Kidney (tissue), 14 donors: ENCODE measurements around the gene NUDT1. TPM values are rescaled to one million over a fixed set of nuclear protein-coding genes. Genes with fewer than 3 reads are reported as not detected.

ENCODE experiments used
- DNase-seq, 5 donors: peaks; one replicate each; pipeline ENCODE4 v3.0.0-alpha.2; 2013 to 2020
- FAIRE-seq: peaks from 2 replicates; lab custom pipeline; 2012; peaks lifted over from hg19 to GRCh38; lab: Jason Lieb, UNC
- H3K27ac ChIP-seq, 2 donors: one replicate each; pipeline ENCODE4 v1.7.0; 2013; ENCODE audit warnings: low read depth in 2 of 2, low read length in 2 of 2, inconsistent platforms in 1 of 2
- H3K27me3 ChIP-seq: one replicate; pipeline ENCODE4 v1.7.1; 2013; ENCODE audit warnings: low read length, inconsistent platforms; ENCODE audit not compliant: control insufficient read depth, insufficient read depth
- H3K36me3 ChIP-seq, 3 donors: one replicate each; pipeline versions ENCODE4 v1.7.0 to v1.7.1; 2013; ENCODE audit warnings: low read length in 3 of 3, control low read depth in 1 of 3, inconsistent platforms in 1 of 3; ENCODE audit not compliant: insufficient read depth in 3 of 3, control insufficient read depth in 2 of 3
- H3K4me1 ChIP-seq, 3 donors: one replicate each; pipeline versions ENCODE4 v1.7.0 to v1.7.1; 2013; ENCODE audit warnings: low read length in 3 of 3, inconsistent platforms in 1 of 3, low read depth in 1 of 3; ENCODE audit not compliant: control insufficient read depth in 2 of 3, insufficient read depth in 2 of 3
- H3K4me3 ChIP-seq, 3 donors: one replicate each; pipeline versions ENCODE4 v1.7.0 to v1.8.1; 2013; ENCODE audit warnings: low read length in 3 of 3, control low read depth in 1 of 3, inconsistent platforms in 1 of 3
- H3K9ac ChIP-seq, 3 donors: one replicate each; pipeline versions ENCODE4 v1.7.0 to v1.7.1; 2013; ENCODE audit warnings: low read length in 3 of 3, control low read depth in 1 of 3, inconsistent platforms in 1 of 3
- H3K9me3 ChIP-seq, 3 donors: one replicate each; pipeline versions ENCODE4 v1.7.0 to v1.7.1; 2013; ENCODE audit warnings: low read length in 3 of 3, control low read depth in 1 of 3, inconsistent platforms in 1 of 3; ENCODE audit not compliant: control insufficient read depth in 2 of 3, insufficient read depth in 1 of 3
- CTCF ChIP-seq: IDR thresholded peaks from 3 replicates; pipeline ENCODE4 v1.5.1; 2012; ENCODE audit warnings: mild to moderate bottlenecking, moderate library complexity, borderline replicate concordance; ENCODE audit not compliant: insufficient read depth; ENCODE audit errors: extremely low read depth
- intact Hi-C: fragments of 100-400 bp; cut with DNase I; formaldehyde crosslinking; loops from one replicate; pipeline ENCODE4 v1.11.1; 2022
- polyA plus RNA-seq: library from polyadenylated mRNA; stranded (reverse); fragments of 350-450 nt; fragmentation: Illumina TruSeq; extraction: RNeasy Lipid Tissue Mini Kit (QIAGEN cat#74804); gene quantifications from one replicate; pipeline ENCODE4 v1.2.3, GENCODE V29; 2014; ENCODE audit warnings: low read depth, low replicate concordance; ENCODE audit not compliant: insufficient read depth
- total RNA-seq: library from RNA; stranded (reverse); fragmentation: NEBNext Ultra II Directional; extraction: Animal tissue kit (Norgen Biotek cat#: 25700); gene quantifications from one replicate; pipeline ENCODE4 v1.2.1, GENCODE V29; 2021
- donor health status: control.
- donor health status: control.
- donor health status: control.
- donor health status: control.
- donor health status: control.
- donor health status: DM: yes; HTN: yes; CAD: no.
- donor health status: Normal renal cell carcinoma (clear cell type).

The NUDT1 gene
- total and polyA plus RNA-seq, 2 donors from 2014 or later = 9.3 to 12.1 TPM

- no peaks in the 10 kb centered on the region for H3K4me1 ChIP-seq
- intact Hi-C loops = no loop called here
- no peak for FAIRE-seq
- H3K9ac ChIP-seq = no peak overlapping the region
- no peaks in the 10 kb centered on the region for H3K36me3 ChIP-seq
- no peak overlapping the region for H3K27ac ChIP-seq
- no peak for TF ChIP-seq CTCF
- no peak overlapping the region for H3K4me3 ChIP-seq
- DNase-seq = no peak
- H3K9me3 ChIP-seq = no peaks in the 10 kb centered on the region
- no peaks in the 10 kb centered on the region for H3K27me3 ChIP-seq
These were observed 13.4 kb downstream of the NUDT1 start for GRCh38 chr7:2255145-2256139.

- Histone ChIP-seq H3K27ac (no peak overlapping the region), H3K9me3 (no peaks in the 10 kb centered on the region), H3K9ac (no peak overlapping the region), H3K36me3 (no peaks in the 10 kb centered on the region), H3K4me1 (no peaks in the 10 kb centered on the region), H3K4me3 (no peak overlapping the region), H3K27me3 (no peaks in the 10 kb centered on the region)
- intact Hi-C loops = no loop called here
- FAIRE-seq = no peak
- no peak for TF ChIP-seq CTCF
- no peak for DNase-seq
These were observed 14.4 kb downstream of the NUDT1 start for GRCh38 chr7:2256306-2257045.

- Histone ChIP-seq H3K4me1 (no peaks in the 10 kb centered on the region), H3K9me3 (no peaks in the 10 kb centered on the region), H3K27ac (no peak overlapping the region), H3K27me3 (no peaks in the 10 kb centered on the region), H3K9ac (no peak overlapping the region), H3K36me3 (no peaks in the 10 kb centered on the region), H3K4me3 (no peak overlapping the region)
- TF ChIP-seq CTCF = no peak
- FAIRE-seq (no peak), DNase-seq (no peak)
- intact Hi-C loops = no loop called here
These were observed 15.1 kb downstream of the NUDT1 start for GRCh38 chr7:2257046-2257551.
